ENCODE results near the gene SMOC1. TPM values are rescaled to one million over a fixed set of nuclear protein-coding genes. Genes with fewer than 3 reads are reported as not detected.

Gene SMOC1
- total RNA-seq, 1 experiment from 2014 or later, result 0.14 TPM

DNA sequence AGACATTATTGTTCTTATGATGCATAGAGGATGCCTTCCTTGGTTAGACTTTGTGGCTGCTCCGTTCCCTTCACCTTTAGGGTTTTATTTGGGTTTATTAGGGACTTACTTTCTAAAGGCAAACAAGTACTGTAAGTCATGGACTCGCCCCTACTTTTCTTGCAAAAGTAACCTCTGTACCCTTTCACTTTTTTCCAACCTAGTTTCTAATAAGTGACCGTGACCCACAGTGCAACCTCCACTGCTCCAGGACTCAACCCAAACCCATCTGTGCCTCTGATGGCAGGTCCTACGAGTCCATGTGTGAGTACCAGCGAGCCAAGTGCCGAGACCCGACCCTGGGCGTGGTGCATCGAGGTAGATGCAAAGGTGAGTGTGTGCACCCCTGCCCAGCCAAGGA, 72.7 kb downstream of the SMOC1 start:
- POLR2A ChIA-PET, result no interaction called here
- no peak overlapping the region for H3K4me3 Mint-ChIP-seq (ENCODE audit: unreplicated experiment)

DNA sequence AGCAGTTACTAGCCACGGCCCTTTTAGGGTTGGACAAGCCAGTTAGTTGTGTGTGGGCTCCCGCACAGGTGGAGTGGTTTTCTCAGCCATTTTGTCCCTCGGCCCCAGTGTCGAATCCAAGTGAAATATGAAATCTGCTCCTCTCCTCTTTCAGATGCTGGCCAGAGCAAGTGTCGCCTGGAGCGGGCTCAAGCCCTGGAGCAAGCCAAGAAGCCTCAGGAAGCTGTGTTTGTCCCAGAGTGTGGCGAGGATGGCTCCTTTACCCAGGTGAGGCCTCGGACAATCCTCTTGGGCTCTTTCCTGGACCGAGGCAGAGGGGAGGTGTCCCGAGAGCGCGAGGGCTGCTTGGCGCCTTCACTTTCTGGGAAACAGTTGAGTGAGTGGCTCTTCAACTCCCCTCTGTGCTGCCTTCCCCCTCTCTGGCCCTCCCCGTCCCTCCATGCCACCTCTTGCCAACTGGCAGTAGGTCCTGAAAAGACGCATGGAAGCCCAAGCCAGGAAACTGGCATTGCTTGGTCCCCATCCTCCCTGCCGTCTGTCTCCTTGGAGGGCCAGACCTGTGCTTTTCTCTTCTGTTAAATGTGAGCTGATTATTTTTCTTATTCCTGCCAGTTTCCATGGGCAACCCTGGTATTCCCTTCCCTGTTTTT, 74.2 kb downstream of the SMOC1 start:
- BruUV-seq (replicated peaks), result no TSS peak
- intact Hi-C loops (cut with micrococcal nuclease; ENCODE audit: unreplicated experiment), result no loop called here
- no peak overlapping the region for H3K27ac Mint-ChIP-seq (ENCODE audit: unreplicated experiment)
- H3K4me1 Mint-ChIP-seq (ENCODE audit: low read depth, unreplicated experiment), result peaks cover 2% of the 10 kb centered on the region
- TF ChIP-seq, protein P1, sequence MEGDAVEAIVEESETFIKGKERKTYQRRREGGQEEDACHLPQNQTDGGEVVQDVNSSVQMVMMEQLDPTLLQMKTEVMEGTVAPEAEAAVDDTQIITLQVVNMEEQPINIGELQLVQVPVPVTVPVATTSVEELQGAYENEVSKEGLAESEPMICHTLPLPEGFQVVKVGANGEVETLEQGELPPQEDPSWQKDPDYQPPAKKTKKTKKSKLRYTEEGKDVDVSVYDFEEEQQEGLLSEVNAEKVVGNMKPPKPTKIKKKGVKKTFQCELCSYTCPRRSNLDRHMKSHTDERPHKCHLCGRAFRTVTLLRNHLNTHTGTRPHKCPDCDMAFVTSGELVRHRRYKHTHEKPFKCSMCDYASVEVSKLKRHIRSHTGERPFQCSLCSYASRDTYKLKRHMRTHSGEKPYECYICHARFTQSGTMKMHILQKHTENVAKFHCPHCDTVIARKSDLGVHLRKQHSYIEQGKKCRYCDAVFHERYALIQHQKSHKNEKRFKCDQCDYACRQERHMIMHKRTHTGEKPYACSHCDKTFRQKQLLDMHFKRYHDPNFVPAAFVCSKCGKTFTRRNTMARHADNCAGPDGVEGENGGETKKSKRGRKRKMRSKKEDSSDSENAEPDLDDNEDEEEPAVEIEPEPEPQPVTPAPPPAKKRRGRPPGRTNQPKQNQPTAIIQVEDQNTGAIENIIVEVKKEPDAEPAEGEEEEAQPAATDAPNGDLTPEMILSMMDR (IDR thresholded peaks at IDR 0.05; ENCODE audit: insufficient read depth in 1 of 2, low read depth in 1 of 2, low read length in 1 of 2, severe bottlenecking in 1 of 2, unreplicated experiment in 1 of 2), result no peak
- H3K27me3 Mint-ChIP-seq (ENCODE audit: insufficient read depth, unreplicated experiment), result no peaks in the 10 kb centered on the region
- H3K27me3 ChIP-seq (replicated peaks; ENCODE audit: control insufficient read depth, insufficient read depth, low read length), result no peaks in the 10 kb centered on the region
- no peak for DNase-seq
- no peaks in the 10 kb centered on the region for H3K9me3 Mint-ChIP-seq (ENCODE audit: unreplicated experiment)
- H3K4me3 Mint-ChIP-seq (ENCODE audit: unreplicated experiment), result no peak overlapping the region
- H3K36me3 Mint-ChIP-seq (ENCODE audit: insufficient read depth, unreplicated experiment), result no peaks in the 10 kb centered on the region
- ChIA-PET POLR2A (no interaction called here), CTCF (no interaction called here)
- H3K4me1 ChIP-seq, result no peaks in the 10 kb centered on the region
- H3K9me3 ChIP-seq, result no peaks in the 10 kb centered on the region
- H3K4me3 ChIP-seq (ENCODE audit: low read depth, low read length), result no peak overlapping the region
- no peaks in the 10 kb centered on the region for H3K36me3 ChIP-seq (ENCODE audit: control insufficient read depth, insufficient read depth, low read length)

More for the DNA sequence above, 72.7 kb downstream of the SMOC1 start:
- no peaks in the 10 kb centered on the region; the same call in 1 of the 2 replicates for H3K9me3 ChIP-seq
- no TSS peak for BruUV-seq (replicated peaks)
- no peaks in the 10 kb centered on the region for H3K27me3 ChIP-seq (replicated peaks; ENCODE audit: control insufficient read depth, insufficient read depth, low read length)
- no peak overlapping the region for H3K4me3 ChIP-seq (ENCODE audit: low read depth, low read length)
- intact Hi-C loops (cut with micrococcal nuclease; ENCODE audit: unreplicated experiment), result no loop called here
- Mint-ChIP-seq H3K36me3 (ENCODE audit: insufficient read depth, unreplicated experiment) (no peaks in the 10 kb centered on the region), H3K27ac (ENCODE audit: unreplicated experiment) (no peak overlapping the region), H3K9me3 (ENCODE audit: unreplicated experiment) (peaks cover 11% of the 10 kb centered on the region), H3K27me3 (ENCODE audit: insufficient read depth, unreplicated experiment) (no peaks in the 10 kb centered on the region), H3K4me1 (ENCODE audit: low read depth, unreplicated experiment) (peaks cover 11% of the 10 kb centered on the region)
- no peak for DNase-seq
- no peaks in the 10 kb centered on the region; the same call in 1 of the 2 replicates for H3K4me1 ChIP-seq
- TF ChIP-seq, protein P1 (IDR thresholded peaks at IDR 0.05; ENCODE audit: insufficient read depth in 1 of 2, low read depth in 1 of 2, low read length in 1 of 2, severe bottlenecking in 1 of 2, unreplicated experiment in 1 of 2), result no peak
- no peaks in the 10 kb centered on the region for H3K36me3 ChIP-seq (ENCODE audit: control insufficient read depth, insufficient read depth, low read length)
- CTCF ChIA-PET, result no interaction called here

DNA sequence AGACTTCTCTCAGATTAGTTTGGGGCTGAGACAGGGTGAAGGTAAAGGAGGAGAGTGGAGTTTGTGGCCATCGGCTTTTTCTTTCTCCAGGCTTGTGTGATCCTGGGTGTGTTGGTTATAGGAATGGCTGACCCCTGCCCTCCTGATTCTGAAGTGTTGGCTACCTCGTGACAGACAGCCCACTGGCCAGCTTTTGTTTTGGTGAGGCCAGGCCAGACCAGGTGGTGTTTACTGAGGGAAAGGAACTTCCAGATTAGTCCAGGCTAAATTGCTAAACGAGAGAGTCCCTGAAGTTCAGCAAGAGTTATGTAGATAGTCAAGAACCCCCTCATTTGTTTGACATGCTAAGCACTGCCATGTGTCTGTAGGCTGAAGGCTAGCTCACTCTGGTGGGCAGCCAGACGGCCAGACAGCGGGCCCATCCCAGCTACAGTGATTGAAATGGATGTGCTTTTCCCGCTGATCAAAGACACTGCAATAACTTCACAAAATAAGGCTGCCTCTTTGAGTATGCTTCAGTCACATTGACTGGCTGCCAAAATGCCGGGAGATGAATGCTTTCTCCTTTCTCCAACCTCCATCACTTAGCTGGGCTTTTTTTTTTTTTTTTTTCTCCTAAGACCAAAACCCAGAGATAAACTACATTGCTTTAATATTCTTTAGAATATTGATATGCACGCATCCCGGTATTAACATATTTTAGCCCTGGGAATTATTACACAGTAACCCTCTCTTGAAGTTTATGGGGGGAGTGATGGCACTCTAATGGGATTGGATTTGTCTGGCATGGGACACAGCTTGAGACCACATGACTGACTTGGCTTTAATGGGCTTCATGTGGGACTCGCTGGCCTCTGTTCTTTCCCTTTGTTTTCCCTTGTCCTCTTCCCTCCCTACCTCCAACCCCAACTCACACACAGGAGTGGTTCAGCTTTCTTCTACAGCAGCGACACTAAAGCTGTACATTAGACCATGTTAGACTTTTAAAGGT, 76.9 kb downstream of the SMOC1 start:
- BruUV-seq (replicated peaks), result no TSS peak
- Histone ChIP-seq H3K36me3 (ENCODE audit: control insufficient read depth, insufficient read depth, low read length) (no peaks in the 10 kb centered on the region), H3K9me3 (no peaks in the 10 kb centered on the region), H3K4me1 (no peaks in the 10 kb centered on the region), H3K4me3 (ENCODE audit: low read depth, low read length) (no peak overlapping the region), H3K27me3 (replicated peaks; ENCODE audit: control insufficient read depth, insufficient read depth, low read length) (no peaks in the 10 kb centered on the region)
- H3K27me3 Mint-ChIP-seq (ENCODE audit: insufficient read depth, unreplicated experiment), result no peaks in the 10 kb centered on the region
- no peaks in the 10 kb centered on the region for H3K9me3 Mint-ChIP-seq (ENCODE audit: unreplicated experiment)
- no peaks in the 10 kb centered on the region for H3K36me3 Mint-ChIP-seq (ENCODE audit: insufficient read depth, unreplicated experiment)
- H3K27ac Mint-ChIP-seq (ENCODE audit: unreplicated experiment), result no peak overlapping the region
- DNase-seq, result no peak
- TF ChIP-seq, protein P1 (IDR thresholded peaks at IDR 0.05; ENCODE audit: insufficient read depth in 1 of 2, low read depth in 1 of 2, low read length in 1 of 2, severe bottlenecking in 1 of 2, unreplicated experiment in 1 of 2), result no peak
- no peaks in the 10 kb centered on the region for H3K4me1 Mint-ChIP-seq (ENCODE audit: low read depth, unreplicated experiment)
- intact Hi-C loops (cut with micrococcal nuclease; ENCODE audit: unreplicated experiment), result no loop called here
- no peak overlapping the region for H3K4me3 Mint-ChIP-seq (ENCODE audit: unreplicated experiment)
- POLR2A ChIA-PET, result no interaction called here
- CTCF ChIA-PET, result interaction anchor here (1.0 kb wide), 1 partner anchor 72 kb away, joined by 3 read pairs; no protein-coding TSS in a partner anchor

All from Caco-2 (cell line).